Measurements from ENCODE around the gene WIPF2.

The WIPF2 gene

DNA sequence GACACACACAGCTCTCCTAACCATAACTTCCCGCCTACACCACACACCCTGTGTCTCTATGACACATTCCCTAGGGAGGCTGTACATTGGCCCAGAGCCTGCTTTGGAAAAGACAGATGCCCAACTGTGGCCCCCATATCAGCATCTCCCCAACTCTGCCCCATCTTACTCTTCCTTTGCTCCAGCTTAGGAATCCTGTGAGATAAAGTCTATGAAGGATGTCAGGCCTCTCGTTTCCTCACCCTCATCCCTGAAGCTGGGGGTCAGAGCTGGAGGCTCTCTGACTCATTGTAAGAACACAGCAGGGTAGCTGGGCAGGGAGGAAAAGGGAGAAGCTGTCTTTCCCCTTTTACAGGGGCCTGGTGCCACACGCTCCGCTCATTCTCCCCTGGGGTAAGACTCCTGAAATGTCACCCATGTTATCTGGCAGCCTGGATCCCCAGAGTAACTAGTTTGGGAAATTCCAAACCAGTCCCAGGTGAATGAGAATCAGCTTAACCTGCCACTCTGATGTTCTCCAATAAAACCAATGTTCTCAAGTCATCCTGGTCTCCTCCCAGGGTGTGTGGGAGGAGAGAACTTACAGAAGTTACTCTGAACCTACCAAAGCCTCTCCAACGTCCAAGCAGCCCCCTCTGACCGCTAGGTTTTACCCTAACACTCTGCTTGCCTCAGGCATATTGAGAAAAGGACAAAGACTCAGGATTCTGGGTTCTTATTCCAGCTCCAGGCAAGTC lies 39.0 kb upstream of the WIPF2 start (continued):
- TF ChIP-seq, protein P1, sequence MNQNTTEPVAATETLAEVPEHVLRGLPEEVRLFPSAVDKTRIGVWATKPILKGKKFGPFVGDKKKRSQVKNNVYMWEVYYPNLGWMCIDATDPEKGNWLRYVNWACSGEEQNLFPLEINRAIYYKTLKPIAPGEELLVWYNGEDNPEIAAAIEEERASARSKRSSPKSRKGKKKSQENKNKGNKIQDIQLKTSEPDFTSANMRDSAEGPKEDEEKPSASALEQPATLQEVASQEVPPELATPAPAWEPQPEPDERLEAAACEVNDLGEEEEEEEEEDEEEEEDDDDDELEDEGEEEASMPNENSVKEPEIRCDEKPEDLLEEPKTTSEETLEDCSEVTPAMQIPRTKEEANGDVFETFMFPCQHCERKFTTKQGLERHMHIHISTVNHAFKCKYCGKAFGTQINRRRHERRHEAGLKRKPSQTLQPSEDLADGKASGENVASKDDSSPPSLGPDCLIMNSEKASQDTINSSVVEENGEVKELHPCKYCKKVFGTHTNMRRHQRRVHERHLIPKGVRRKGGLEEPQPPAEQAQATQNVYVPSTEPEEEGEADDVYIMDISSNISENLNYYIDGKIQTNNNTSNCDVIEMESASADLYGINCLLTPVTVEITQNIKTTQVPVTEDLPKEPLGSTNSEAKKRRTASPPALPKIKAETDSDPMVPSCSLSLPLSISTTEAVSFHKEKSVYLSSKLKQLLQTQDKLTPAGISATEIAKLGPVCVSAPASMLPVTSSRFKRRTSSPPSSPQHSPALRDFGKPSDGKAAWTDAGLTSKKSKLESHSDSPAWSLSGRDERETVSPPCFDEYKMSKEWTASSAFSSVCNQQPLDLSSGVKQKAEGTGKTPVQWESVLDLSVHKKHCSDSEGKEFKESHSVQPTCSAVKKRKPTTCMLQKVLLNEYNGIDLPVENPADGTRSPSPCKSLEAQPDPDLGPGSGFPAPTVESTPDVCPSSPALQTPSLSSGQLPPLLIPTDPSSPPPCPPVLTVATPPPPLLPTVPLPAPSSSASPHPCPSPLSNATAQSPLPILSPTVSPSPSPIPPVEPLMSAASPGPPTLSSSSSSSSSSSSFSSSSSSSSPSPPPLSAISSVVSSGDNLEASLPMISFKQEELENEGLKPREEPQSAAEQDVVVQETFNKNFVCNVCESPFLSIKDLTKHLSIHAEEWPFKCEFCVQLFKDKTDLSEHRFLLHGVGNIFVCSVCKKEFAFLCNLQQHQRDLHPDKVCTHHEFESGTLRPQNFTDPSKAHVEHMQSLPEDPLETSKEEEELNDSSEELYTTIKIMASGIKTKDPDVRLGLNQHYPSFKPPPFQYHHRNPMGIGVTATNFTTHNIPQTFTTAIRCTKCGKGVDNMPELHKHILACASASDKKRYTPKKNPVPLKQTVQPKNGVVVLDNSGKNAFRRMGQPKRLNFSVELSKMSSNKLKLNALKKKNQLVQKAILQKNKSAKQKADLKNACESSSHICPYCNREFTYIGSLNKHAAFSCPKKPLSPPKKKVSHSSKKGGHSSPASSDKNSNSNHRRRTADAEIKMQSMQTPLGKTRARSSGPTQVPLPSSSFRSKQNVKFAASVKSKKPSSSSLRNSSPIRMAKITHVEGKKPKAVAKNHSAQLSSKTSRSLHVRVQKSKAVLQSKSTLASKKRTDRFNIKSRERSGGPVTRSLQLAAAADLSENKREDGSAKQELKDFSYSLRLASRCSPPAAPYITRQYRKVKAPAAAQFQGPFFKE (tag by site-specific recombination; IDR thresholded peaks at IDR 0.05; ENCODE audit: borderline replicate concordance) = no peak
- no peak for TF ChIP-seq ZFP69B (tag by site-specific recombination; IDR thresholded peaks at IDR 0.05)
- TF ChIP-seq ZNF76 (tag by site-specific recombination; IDR thresholded peaks at IDR 0.05; ENCODE audit: borderline replicate concordance, low read depth) = no peak
- TF ChIP-seq PRDM1 (tag by site-specific recombination; IDR thresholded peaks at IDR 0.05) = no peak
- no peak for TF ChIP-seq ZNF169 (tag by site-specific recombination; IDR thresholded peaks at IDR 0.05)
- no peak for TF ChIP-seq ZNF341 (tag by site-specific recombination; IDR thresholded peaks at IDR 0.05; ENCODE audit: low read depth)
- TF ChIP-seq ZNF624 (tag by site-specific recombination; IDR thresholded peaks at IDR 0.05) = no peak
- TF ChIP-seq, protein P2, sequence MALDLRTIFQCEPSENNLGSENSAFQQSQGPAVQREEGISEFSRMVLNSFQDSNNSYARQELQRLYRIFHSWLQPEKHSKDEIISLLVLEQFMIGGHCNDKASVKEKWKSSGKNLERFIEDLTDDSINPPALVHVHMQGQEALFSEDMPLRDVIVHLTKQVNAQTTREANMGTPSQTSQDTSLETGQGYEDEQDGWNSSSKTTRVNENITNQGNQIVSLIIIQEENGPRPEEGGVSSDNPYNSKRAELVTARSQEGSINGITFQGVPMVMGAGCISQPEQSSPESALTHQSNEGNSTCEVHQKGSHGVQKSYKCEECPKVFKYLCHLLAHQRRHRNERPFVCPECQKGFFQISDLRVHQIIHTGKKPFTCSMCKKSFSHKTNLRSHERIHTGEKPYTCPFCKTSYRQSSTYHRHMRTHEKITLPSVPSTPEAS (tag by site-specific recombination; IDR thresholded peaks at IDR 0.05) = no peak
- TF ChIP-seq YY2 (tag by site-specific recombination; IDR thresholded peaks at IDR 0.05) = no peak
- TF ChIP-seq, protein P3, sequence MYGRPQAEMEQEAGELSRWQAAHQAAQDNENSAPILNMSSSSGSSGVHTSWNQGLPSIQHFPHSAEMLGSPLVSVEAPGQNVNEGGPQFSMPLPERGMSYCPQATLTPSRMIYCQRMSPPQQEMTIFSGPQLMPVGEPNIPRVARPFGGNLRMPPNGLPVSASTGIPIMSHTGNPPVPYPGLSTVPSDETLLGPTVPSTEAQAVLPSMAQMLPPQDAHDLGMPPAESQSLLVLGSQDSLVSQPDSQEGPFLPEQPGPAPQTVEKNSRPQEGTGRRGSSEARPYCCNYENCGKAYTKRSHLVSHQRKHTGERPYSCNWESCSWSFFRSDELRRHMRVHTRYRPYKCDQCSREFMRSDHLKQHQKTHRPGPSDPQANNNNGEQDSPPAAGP (tag by site-specific recombination; IDR thresholded peaks at IDR 0.05) = peak; percentile 57; the same call in 1 of the 2 replicates
- TF ChIP-seq GLIS2 (tag by site-specific recombination; IDR thresholded peaks at IDR 0.05) = 0 out of 2 replicates have a peak, but pooled peaks have one; percentile 22
- no peak for TF ChIP-seq ZNF221 (tag by site-specific recombination; IDR thresholded peaks at IDR 0.05; ENCODE audit: borderline replicate concordance)
- no peak for TF ChIP-seq ZNF48 (tag by site-specific recombination; IDR thresholded peaks at IDR 0.05)
- no peak for TF ChIP-seq ZNF112 (tag by site-specific recombination; IDR thresholded peaks at IDR 0.05)
- no peak for TF ChIP-seq ZNF664 (tag by site-specific recombination; IDR thresholded peaks at IDR 0.05)
- no peak for TF ChIP-seq ZNF2 (tag by site-specific recombination; IDR thresholded peaks at IDR 0.05)
- TF ChIP-seq MYNN (tag by site-specific recombination; IDR thresholded peaks at IDR 0.05; ENCODE audit: borderline replicate concordance) = no peak
- no peak for TF ChIP-seq HOXC10 (CRISPR knock-in tag; IDR thresholded peaks at IDR 0.05)
- no peak for TF ChIP-seq ZNF132 (tag by site-specific recombination; IDR thresholded peaks at IDR 0.05; ENCODE audit: borderline replicate concordance)
- TF ChIP-seq, protein P4, sequence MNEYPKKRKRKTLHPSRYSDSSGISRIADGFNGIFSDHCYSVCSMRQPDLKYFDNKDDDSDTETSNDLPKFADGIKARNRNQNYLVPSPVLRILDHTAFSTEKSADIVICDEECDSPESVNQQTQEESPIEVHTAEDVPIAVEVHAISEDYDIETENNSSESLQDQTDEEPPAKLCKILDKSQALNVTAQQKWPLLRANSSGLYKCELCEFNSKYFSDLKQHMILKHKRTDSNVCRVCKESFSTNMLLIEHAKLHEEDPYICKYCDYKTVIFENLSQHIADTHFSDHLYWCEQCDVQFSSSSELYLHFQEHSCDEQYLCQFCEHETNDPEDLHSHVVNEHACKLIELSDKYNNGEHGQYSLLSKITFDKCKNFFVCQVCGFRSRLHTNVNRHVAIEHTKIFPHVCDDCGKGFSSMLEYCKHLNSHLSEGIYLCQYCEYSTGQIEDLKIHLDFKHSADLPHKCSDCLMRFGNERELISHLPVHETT (tag by site-specific recombination; IDR thresholded peaks at IDR 0.05) = no peak
- TF ChIP-seq ZNF596 (tag by site-specific recombination; IDR thresholded peaks at IDR 0.05) = no peak
- no peak for TF ChIP-seq ZNF777 (tag by site-specific recombination; IDR thresholded peaks at IDR 0.05; ENCODE audit: borderline replicate concordance)
- TF ChIP-seq, protein P5, sequence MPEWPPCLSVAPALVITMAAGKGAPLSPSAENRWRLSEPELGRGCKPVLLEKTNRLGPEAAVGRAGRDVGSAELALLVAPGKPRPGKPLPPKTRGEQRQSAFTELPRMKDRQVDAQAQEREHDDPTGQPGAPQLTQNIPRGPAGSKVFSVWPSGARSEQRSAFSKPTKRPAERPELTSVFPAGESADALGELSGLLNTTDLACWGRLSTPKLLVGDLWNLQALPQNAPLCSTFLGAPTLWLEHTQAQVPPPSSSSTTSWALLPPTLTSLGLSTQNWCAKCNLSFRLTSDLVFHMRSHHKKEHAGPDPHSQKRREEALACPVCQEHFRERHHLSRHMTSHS (tag by site-specific recombination; IDR thresholded peaks at IDR 0.05) = no peak
- TF ChIP-seq OSR2 (tag by site-specific recombination; IDR thresholded peaks at IDR 0.05) = no peak
- TF ChIP-seq ZNF544 (tag by site-specific recombination; IDR thresholded peaks at IDR 0.05) = no peak
- no peak for TF ChIP-seq ZNF335 (tag by site-specific recombination; conservative IDR thresholded peaks at IDR 0.05)
- TF ChIP-seq ZNF521 (tag by site-specific recombination; IDR thresholded peaks at IDR 0.05) = no peak
- TF ChIP-seq ZNF701 (tag by site-specific recombination; IDR thresholded peaks at IDR 0.05) = no peak
- TF ChIP-seq ZNF677 (tag by site-specific recombination; IDR thresholded peaks at IDR 0.05) = no peak
- no peak for TF ChIP-seq ZNF433 (tag by site-specific recombination; IDR thresholded peaks at IDR 0.05; ENCODE audit: low read depth)
- TF ChIP-seq ZNF600 (tag by site-specific recombination; IDR thresholded peaks at IDR 0.05) = no peak; the same call in 1 of the 2 replicates
- no peak for TF ChIP-seq ZBTB21 (tag by site-specific recombination; IDR thresholded peaks at IDR 0.05)
